ENCODE data around the gene FADS1.

Gene FADS1

GRCh38 chr11:61754534-61755482, 62.0 kb downstream of the FADS1 start:
- TF ChIP-seq CTCF (conservative IDR thresholded peaks at IDR 0.05) (no peak), ZFX (IDR thresholded peaks at IDR 0.05) (no peak)
- no peak overlapping the region for H3K27ac ChIP-seq

- H3K27ac ChIP-seq: no peak overlapping the region
- no peak for TF ChIP-seq CTCF (conservative IDR thresholded peaks at IDR 0.05)
- TF ChIP-seq ZFX (IDR thresholded peaks at IDR 0.05): no peak
These were observed 63.1 kb downstream of the FADS1 start for GRCh38 chr11:61753672-61754071.

GRCh38 chr11:61752925-61753521, 63.8 kb downstream of the FADS1 start:
- TF ChIP-seq CTCF (conservative IDR thresholded peaks at IDR 0.05) (no peak), ZFX (IDR thresholded peaks at IDR 0.05) (no peak)
- H3K27ac ChIP-seq: no peak overlapping the region; the same call in 1 of the 2 replicates

GRCh38 chr11:61752117-61752924, 64.5 kb downstream of the FADS1 start, which contains the start of gene MYRF:
Gene MYRF, plus strand, starts transcription at chr11:61752636. Its CDS starts 109 bp downstream, at chr11:61752745.
- no peak within 1 kb of the TSS; the same call in 1 of the 2 replicates for H3K27ac ChIP-seq
- TF ChIP-seq CTCF (conservative IDR thresholded peaks at IDR 0.05) (peak; percentile 96), ZFX (IDR thresholded peaks at IDR 0.05) (no peak)

GRCh38 chr11:61751384-61751783, 65.4 kb downstream of the FADS1 start:
- TF ChIP-seq CTCF (conservative IDR thresholded peaks at IDR 0.05): no peak
- TF ChIP-seq ZFX (IDR thresholded peaks at IDR 0.05): no peak
- H3K27ac ChIP-seq: no peak overlapping the region

GRCh38 chr11:61750631-61751273, 66.1 kb downstream of the FADS1 start:
- TF ChIP-seq CTCF (conservative IDR thresholded peaks at IDR 0.05) (no peak), ZFX (IDR thresholded peaks at IDR 0.05) (no peak)
- H3K27ac ChIP-seq: no peak overlapping the region
